ENCODE results near the gene MACROD2. TPM values are rescaled to one million over a fixed set of nuclear protein-coding genes. Genes with fewer than 3 reads are reported as not detected.

Gene MACROD2
- total RNA-seq, 4 donors from 2014 or later = 1.8 to 4.8 (median 2.9) TPM

GRCh38 chr20:14631011-14631410, 635.7 kb downstream of the MACROD2 start:
- DNase-seq = no peak
- H3K36me3 ChIP-seq = no peaks in the 10 kb centered on the region
- no peaks in the 10 kb centered on the region for H3K27me3 ChIP-seq
- H3K27ac ChIP-seq = no peak overlapping the region
- intact Hi-C loops (cut with DNase I) = no loop called here
- H3K9me3 ChIP-seq = no peaks in the 10 kb centered on the region
- H3K4me1 ChIP-seq = no peaks in the 10 kb centered on the region
- no peak overlapping the region for H3K4me3 ChIP-seq
- WGBS, 2 donors = 90 to 91% methylated on average over 4 of the region's 4 CpGs
- no peak for TF ChIP-seq CTCF (IDR thresholded peaks at IDR 0.05)

GRCh38 chr20:14632906-14633305, 637.6 kb downstream of the MACROD2 start:
- no peak overlapping the region for H3K4me3 ChIP-seq
- 85 to 94% methylated on average over 6 of the region's 6 CpGs for WGBS, 2 donors
- no peak for TF ChIP-seq POLR2A (IDR thresholded peaks at IDR 0.05)
- TF ChIP-seq CTCF (IDR thresholded peaks at IDR 0.05) = no peak
- no peaks in the 10 kb centered on the region for H3K36me3 ChIP-seq
- DNase-seq = no peak
- no peaks in the 10 kb centered on the region for H3K4me1 ChIP-seq
- no peaks in the 10 kb centered on the region for H3K27me3 ChIP-seq
- H3K9me3 ChIP-seq = no peaks in the 10 kb centered on the region
- intact Hi-C loops (cut with DNase I) = no loop called here
- no peak overlapping the region for H3K27ac ChIP-seq

- no peak for DNase-seq
- intact Hi-C loops (cut with DNase I) = no loop called here
- 71 to 78% methylated on average over 5 of the region's 5 CpGs for WGBS, 2 donors
- H3K4me1 ChIP-seq = no peaks in the 10 kb centered on the region
- no peak overlapping the region for H3K4me3 ChIP-seq
- TF ChIP-seq POLR2A (IDR thresholded peaks at IDR 0.05) (no peak), CTCF (IDR thresholded peaks at IDR 0.05) (no peak)
- H3K36me3 ChIP-seq = no peaks in the 10 kb centered on the region
- H3K9me3 ChIP-seq = no peaks in the 10 kb centered on the region
- no peaks in the 10 kb centered on the region for H3K27me3 ChIP-seq
- no peak overlapping the region for H3K27ac ChIP-seq
Measured at GRCh38 chr20:14633507-14633906, 638.2 kb downstream of the MACROD2 start.

GRCh38 chr20:14634665-14635064, 639.3 kb downstream of the MACROD2 start:
- Histone ChIP-seq H3K4me3 (no peak overlapping the region), H3K27ac (peak overlapping the region in 1 of 4 donors; percentile 10), H3K36me3 (no peaks in the 10 kb centered on the region), H3K4me1 (no peaks in the 10 kb centered on the region), H3K9me3 (no peaks in the 10 kb centered on the region), H3K27me3 (no peaks in the 10 kb centered on the region)
- TF ChIP-seq CTCF (IDR thresholded peaks at IDR 0.05) (no peak), POLR2A (IDR thresholded peaks at IDR 0.05) (no peak)
- intact Hi-C loops (cut with DNase I) = no loop called here
- DNase-seq = no peak

- H3K27me3 ChIP-seq = no peaks in the 10 kb centered on the region
- TF ChIP-seq POLR2A (IDR thresholded peaks at IDR 0.05) (no peak), CTCF (IDR thresholded peaks at IDR 0.05) (no peak)
- DNase-seq = no peak
- peaks cover 0 to 12% (median 0%) of the 10 kb centered on the region in 3 donors for H3K9me3 ChIP-seq
- H3K4me1 ChIP-seq = no peaks in the 10 kb centered on the region
- H3K27ac ChIP-seq = no peak overlapping the region
- WGBS, 2 donors = 83 to 87% methylated on average over 4 of the region's 4 CpGs
- intact Hi-C loops (cut with DNase I) = no loop called here
- no peak overlapping the region for H3K4me3 ChIP-seq
- no peaks in the 10 kb centered on the region for H3K36me3 ChIP-seq
Measured at GRCh38 chr20:14637441-14637840, 642.1 kb downstream of the MACROD2 start.
